Inferior parietal cortex (tissue), 1 donor: ENCODE data around the gene TSC22D4.

Source experiments
- DNase-seq: peaks from one replicate; pipeline ENCODE4 v3.0.0-alpha.2; 2016; ENCODE audit errors: extremely low spot score

The TSC22D4 gene

DNA sequence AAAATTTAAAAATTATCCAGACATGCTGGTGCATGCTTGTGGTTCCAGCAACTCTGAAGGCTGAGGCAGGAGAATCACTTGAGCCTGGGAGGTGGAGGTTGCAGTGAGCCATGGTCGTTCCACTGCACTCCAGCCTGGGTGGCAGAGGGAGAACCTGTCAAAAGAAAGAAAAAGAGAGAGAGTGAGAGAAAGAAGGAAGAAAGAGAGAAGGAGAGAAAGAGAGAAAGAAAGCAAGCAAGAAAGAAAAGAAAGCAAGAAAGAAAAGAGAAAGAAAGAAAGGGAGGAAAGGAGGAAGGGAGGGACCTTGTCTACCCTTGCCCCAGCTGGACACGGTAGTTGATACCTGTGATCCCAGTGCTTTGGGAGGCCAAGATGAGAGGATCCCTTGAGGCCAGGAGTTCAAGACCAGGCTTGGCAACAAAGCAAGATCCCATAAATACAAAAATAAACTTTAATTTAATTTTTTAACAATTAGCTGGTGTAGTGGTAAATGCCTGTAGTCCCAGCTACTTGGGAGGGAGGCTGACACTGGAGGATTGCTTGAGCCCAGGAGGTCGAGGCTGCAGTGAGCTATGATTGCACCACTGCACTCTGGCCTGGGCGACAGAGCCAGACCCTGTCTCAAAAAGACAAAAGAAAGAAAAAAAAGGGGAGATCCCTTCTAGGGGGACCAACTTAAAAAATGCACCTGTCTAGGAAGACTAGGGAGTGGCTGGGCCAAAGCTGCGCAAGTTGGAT lies 13.9 kb upstream of the TSC22D4 start:
- DNase-seq, result no peak

DNA sequence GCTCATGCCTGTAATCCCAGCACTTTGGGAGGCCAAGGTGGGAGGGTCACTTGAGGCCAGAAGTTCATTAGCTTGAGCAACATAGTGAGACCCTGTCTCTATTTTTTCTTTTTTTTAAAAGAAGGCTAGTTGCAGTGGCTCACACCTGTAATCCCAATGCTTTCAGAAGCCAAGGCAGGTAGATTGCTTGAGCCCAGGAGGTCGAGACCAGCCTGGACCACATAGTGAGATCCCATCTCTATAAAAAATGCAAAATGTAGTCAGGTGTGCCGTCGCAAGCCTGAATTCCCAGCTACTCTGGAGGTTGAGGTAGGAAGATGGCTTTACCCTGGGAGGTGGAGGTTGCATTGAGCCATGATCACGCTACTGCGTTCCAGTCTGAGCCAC lies 12.2 kb upstream of the TSC22D4 start:
- DNase-seq, result no peak

DNA sequence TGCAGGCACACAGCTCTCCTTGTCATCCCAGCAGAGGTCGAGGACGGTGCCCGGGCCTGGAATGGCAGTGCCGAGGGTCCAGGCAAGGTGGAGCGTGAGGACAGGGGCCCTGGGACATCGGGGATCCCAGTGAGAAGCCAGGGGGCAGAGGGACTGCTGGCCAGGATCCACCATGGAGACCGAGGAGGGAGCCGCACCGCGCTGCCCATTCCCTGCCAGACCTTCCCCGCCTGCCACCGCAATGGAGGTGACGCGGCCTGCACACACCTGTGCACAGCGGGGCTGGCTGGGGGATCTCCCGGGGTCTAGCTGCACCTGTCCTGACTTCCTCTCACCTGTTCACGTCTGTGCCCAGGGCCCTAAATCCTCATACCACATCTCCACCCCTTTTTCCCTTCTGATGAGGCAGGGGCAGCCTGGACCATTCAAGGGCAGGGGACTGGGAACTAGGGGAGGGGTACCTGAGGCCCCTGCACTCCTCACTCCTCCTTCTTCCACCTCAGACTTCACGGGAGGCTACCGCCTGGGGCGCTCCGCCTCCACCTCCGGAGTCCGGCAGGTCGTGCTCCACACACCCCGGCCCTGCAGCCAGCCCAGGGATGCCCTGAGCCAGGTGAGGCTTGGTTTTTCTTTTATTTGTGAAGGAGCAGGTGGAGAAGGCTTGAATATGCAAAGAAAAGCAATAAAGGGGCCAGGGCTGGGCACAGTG lies 11.6 kb upstream of the TSC22D4 start:
- no peak for DNase-seq

DNA sequence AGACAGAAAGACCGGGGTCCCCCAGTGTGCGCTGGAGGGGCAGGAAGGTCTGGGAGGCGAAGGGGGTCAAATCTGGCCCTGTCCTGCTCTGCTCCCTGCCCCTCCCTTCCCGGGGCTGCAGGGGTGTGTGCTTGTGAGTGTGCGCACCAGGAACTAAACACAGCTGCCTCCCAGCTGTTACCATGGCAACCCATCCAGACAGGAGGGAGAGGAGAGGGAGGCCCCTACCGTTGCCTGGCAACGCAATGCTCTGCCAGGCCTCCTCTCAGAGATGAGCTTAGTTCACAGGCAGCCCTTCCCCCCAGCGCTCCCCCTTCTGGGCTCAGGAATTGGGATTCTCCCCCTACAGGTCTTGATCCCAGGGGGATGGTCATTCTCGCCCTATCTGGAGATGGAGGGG lies 10.8 kb upstream of the TSC22D4 start:
- peak; percentile 96 for DNase-seq

DNA sequence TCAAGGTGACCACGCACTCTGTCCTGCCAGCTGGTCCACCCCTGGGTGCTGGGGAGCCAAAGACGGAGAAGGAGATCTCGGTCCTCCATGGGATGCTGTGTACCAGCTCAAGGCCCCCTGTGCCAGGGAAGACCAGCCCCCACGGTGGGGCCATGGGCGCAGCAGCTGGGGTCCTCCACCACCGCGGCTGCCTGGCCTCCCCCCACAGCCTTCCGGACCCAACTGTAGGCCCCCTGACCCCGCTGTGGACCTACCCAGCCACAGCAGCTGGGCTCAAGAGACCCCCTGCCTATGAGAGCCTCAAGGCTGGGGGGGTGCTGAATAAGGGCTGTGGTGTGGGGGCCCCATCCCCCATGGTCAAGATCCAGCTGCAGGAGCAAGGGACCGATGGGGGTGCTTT lies 10.1 kb upstream of the TSC22D4 start:
- DNase-seq, result no peak

DNA sequence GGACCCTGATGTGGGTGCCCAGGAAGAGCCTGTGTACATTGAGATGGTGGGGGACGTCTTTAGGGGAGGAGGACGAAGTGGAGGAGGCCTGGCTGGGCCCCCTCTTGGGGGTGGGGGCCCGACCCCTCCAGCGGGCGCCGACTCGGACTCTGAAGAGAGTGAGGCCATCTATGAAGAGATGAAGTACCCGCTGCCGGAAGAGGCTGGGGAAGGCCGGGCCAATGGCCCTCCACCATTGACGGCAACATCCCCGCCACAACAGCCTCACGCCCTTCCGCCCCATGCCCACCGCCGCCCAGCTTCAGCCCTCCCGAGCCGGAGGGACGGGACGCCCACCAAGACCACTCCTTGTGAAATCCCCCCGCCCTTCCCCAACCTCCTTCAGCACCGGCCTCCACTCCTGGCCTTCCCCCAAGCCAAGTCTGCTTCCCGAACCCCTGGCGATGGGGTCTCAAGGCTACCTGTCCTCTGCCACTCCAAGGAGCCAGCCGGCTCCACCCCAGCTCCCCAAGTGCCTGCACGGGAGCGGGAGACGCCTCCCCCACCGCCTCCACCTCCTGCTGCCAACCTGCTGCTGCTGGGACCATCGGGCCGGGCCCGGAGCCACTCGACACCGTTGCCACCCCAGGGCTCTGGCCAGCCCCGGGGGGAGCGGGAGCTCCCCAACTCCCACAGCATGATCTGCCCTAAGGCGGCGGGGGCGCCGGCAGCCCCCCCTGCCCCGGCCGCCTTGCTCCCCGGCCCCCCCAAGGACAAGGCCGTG lies 9.5 kb upstream of the TSC22D4 start:
- no peak for DNase-seq

DNA sequence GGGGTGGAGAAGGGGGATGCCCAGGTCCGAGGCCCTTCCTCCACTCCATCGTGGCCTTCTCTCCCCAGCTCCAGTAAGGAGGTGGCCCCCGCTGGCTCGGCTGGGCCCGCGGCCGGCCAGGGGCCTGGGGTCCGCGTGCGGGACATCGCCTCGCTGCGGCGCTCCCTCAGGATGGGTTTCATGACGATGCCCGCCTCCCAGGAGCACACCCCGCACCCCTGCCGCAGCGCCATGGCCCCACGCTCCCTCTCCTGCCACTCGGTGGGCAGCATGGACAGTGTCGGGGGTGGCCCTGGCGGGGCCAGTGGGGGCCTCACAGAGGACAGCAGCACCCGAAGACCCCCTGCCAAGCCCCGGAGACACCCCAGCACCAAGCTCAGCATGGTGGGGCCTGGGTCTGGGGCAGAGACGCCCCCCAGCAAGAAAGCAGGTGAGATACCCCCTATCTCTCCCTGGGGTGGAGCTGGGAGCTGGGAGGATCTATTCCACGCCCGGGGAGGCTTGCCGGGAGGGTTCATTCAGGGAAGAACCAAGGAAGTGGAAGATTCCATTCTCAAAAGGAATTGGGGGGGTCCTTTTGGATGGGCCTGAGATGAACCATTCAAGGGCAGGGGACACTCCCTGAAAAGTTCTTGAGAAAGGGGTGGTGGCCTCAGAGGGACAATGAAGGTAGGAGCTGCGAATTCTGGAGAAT lies 7.9 kb upstream of the TSC22D4 start:
- DNase-seq, result no peak

DNA sequence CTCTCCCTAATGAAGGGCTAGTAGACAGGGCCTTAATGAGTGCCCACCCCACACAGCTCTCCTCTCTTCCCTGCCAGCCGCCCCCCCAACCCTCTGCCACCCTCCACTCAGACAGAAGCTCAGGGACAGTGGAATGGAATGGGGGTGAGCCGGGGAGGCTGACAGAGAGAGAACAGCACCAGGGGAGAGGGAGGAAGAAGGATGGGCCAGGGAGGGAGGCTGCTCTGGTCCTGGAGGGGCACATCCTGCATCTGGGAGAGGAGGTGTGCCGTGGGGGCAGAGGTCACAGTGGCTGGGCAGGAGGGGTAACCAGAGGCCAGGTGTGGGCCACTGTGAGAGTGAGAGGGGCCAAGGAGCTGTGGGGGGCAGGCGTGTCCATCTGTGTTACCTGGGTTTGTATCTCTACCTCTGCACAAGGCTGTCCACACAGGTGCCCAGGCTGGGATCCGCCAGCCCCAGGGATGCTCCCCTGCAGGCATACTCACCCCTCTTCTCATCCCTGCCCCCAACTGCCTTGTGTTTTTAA lies 7.2 kb upstream of the TSC22D4 start:
- no peak for DNase-seq

DNA sequence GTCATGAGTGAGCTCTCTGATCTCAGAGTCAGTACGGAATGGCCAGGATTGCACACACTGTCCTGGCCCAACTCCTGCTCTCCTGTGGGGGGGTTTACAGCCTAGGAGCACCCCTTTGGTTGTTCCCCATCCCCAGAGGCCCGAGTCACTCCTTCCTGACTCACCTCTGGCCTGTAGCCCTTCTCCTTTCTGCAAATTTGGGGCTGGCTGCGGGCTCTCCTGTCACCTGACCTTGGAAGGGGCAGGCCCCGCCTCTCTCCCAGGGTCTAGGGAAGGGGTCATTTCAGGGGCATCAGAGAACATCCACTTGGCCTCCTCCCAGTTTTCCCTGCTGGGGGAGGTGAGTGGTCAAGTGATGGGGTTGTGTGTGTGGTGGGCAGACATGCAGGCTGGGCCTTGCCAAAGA lies 6.5 kb upstream of the TSC22D4 start:
- DNase-seq, result no peak

DNA sequence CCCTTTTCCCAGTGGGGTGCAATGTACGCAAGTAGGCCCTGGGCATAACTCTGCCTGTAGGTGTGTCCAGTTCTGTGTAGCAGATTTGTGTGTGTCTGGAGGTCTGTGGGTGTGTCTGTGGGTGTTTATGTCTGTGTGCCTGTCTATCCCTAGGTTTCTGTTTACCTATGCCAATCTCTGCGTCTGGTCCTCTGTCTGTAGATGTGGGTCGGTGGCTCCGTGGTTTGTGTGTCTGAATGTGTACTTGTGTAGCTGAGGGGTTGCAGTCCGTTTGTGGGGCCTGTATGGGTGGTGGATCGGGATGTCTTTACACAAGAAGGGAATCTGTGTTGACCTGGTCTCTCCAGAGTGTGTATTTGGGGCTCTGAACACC lies 5.6 kb upstream of the TSC22D4 start:
- DNase-seq, result no peak

DNA sequence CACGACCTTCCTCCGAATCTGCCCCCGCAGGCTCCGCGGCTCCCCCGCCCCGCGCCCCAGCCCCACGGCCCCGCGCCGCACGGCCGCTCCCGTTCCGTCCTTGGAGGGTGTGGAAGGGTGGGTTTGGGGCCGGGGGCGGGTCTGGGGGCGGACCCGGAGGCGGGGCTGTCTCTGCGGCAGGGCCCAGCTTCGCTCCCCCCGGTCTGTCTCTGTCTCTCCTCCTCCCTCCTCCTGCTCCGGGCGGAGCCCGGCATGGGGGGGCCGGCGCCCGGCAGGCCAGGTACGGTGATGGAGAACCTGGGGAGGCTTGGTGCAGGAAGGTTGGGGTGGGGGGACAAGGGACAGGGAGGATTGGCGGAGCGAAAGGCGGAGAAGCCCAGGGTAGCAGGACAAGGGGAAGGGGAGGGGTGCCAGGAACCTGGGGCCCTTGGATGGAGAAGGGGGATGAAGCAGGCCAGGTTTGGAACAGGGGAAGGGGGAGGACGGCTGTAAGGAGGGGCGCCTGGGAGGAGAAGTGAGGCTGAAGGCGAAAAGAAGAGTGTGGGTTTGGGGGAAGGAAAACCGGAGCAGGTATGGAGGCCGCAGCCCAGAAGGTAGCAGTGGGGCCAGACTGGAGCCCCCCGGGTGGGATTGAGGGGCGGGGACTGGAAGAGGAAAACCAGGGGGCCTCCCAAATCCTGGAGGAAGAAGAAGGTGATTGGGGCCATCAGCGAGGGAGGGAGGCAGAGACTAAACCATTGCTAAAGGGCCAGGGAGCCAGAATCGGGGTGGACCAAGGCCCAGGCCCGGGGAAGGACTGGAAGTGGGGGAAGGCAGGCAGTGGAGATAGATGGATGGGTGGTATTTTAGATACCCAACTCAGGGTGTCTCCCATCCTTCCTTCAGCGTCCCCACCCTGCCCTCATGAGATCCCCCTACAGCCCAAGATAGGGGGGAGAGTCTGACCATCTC lies 5.0 kb upstream of the TSC22D4 start, which contains the start of gene NYAP1:
Gene NYAP1 (plus strand): TSS at position 206 of the 951 bp plus-strand sequence. CDS start 1,385 bp downstream, outside the sequence.
- no peak for DNase-seq

DNA sequence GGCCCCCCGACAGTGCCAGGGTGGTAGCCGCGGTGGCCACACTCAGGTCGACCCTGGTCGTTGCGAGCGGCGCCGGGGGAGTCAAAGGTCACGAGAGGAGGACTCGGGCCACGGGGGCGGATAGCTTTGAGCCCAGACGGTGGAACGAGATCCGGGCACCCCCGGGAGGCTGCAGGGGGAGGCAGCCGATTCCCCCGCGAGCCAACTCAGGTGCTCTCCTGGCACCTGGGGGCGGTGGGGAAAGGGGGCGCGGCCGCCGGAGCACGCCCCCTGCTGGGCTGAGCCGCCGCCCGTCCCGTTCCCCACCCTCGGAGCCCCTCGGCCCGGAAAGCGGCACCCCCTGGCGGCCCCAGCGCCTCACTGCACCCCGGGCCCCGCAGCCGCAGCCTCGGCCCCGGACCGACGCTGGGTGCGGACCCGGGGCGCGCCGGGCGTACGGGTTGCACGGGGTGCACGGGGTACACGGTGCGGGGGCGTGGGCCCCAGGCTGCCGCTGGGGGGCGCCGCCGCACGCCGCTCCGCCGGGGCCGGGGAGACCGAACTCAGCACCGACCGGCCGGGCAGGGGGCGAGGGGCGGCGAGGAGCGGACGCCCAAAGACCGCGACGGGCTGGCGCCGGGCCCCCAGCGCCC lies 4.2 kb upstream of the TSC22D4 start:
- peak; percentile 61 for DNase-seq

DNA sequence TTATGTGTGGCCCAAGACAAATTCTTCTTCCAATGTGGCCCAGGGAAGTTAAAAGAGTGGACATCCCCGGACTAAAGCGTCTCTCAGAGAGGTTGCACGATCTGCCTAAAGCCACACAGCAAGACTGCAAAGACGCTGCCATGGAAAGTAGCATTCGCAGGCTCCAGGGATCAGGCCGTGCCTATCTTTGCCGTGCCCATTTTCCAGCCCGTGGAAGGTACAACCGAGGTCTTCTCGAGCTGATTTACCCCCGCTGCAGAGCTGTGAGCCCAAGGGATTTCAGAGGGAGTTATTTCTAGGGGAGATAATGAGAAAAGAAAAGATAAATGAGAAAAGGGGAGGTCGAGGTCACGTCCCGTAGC lies 3.7 kb upstream of the TSC22D4 start:
- DNase-seq, result no peak

DNA sequence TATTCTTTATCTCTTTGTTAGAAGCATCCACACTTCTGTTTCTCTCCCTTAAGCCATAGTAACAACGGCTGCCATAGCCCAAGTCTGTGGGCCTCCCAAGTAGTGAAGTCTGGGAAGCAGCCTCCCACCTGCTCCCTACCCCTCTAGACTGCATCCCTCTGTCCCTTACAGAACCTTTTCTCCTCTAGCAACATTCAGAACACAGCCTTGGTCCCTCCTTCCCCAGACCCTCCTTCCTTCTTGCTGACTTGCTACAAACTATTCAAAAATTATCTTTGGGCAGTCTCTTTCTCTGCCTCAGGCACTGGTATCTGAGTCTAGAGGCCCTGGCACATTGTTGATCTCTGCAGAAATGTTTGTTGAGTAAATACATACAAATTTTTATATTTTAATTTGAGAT lies 2.5 kb upstream of the TSC22D4 start:
- no peak for DNase-seq

DNA sequence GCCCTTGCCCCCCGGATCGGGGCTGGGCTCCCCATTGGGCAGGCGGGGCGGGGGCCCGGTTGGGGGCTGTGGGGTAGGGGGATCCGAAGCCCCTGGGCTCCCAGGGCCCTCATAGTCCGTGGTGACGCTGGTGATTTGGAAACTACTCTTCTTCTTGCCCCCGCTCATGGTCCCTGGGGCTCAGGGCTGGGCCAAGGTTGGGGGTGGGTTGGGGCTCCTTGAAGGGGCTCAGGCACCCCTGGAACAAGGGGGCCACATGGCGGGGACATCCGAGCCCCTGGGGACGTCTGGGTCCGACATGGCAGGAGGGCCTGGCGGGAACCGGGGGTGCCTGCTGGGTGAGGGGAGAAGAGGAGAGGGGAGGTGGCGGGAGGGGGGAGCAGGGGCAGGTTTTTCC lies 1.1 kb downstream of the TSC22D4 start:
- DNase-seq, result no peak

DNA sequence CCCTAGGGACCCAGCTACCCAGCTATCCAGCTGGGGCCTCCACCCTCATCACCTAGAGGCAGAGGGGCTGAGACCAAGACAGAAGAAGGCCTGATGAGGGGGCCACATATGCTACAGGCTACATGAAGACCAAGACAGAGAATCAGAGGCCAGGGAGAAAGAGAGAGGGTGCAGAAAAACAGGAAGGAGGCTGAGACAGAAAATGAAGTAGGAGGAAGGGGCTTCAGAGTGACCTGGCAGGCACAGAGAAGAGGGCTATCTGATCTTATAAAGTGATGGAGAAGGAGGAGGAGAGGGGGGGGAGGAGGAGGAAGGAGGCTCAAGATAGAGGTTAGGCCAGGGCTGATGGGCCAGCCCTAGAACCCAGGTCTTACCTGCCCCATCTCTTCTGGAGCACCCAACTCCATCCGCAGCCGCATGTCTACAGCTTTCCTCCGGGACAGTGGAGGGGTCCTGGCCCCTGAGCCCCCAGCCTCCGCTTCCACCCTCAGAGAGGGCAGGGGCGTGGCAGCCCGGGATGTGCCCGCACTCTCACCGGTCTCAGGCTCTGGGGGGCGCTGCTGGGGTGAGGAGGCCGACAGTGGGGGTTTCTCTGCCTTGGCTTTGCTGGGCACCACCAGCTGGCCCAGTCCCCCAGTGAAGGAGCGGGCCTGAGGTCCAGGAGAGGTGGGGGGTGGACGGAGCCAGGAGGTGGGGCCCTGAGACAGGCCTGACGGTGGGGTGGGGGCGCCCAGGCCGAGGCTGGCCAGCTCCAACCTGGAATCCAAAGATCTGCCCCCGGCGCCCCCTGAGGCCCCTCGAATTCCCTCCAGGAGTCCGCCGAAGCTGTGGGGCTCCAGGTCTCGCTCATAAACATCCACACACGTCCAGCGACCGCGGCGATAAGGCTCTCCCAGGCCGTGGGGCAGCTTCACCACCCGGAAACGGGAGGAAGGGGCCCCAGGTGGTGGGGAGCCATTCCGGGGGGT lies 1.8 kb downstream of the TSC22D4 start:
- no peak for DNase-seq

DNA sequence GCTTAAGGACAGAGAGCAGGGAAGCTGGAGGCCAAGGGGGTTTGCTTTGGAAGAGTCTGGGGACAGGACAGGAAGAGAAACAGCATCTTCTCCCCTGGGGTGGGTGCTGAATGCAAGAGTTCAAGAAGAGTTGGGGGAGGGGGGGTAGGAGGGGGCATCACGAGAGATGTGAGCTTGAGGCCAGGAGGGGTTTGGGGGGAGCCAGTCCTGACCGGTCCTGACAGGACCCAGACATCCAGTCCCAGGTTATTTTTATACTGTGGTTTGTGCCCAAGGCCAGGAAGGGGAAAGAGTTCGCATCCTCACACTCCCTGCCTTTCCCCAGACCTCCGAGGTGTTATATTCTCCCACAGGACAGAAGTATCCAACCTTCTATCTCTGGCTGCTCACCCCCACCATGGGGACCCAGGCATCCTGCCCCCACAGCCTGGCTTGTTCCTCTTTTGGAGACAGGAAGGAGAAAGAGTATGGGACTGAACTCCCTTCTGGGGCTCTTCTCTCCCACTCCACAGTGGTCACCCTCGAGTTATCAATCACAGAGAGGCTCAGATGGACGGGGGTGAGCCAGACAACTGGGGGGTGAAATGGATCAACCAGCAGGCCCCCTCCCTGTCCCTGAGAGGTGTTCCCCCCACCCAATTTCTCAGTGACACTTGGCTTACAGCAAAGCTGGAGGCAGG lies 2.8 kb downstream of the TSC22D4 start:
- DNase-seq, result no peak

DNA sequence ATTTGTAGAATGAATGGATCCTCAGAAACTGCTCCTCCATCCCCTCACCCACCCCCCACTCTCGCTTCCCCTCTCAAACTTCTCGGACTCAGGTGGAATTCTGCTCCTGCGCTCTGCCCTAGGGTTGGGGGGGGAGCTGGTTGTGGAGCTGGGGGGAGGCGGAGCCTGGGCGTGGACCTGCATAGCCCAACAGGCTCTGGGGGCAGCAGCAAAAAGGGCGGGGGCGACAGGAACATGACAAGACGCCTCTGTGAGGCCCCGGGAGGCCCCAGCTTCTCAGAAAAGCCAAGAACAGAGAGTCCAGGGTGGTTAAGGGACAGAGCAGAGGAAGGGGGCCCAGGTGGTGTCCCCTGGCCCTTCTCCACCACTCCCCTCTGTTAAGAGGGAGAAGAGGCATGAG lies 3.5 kb downstream of the TSC22D4 start:
- no peak for DNase-seq
